22Rv1 (cell line): ENCODE measurements around the gene TFAP2A.

Experiments used
- ZFX ChIP-seq: fragments of 450-650 bp; IDR thresholded peaks from 2 replicates; pipeline ENCODE4 v1.6.1; 2017; ENCODE audit warnings: antibody characterized with exemption, borderline replicate concordance
- TF ChIP-seq, protein P1 (sequence below): fragments of 450-650 bp; IDR thresholded peaks from 2 replicates; pipeline ENCODE4 v1.5.1; 2017; ENCODE audit warnings: mild to moderate bottlenecking

DNA sequence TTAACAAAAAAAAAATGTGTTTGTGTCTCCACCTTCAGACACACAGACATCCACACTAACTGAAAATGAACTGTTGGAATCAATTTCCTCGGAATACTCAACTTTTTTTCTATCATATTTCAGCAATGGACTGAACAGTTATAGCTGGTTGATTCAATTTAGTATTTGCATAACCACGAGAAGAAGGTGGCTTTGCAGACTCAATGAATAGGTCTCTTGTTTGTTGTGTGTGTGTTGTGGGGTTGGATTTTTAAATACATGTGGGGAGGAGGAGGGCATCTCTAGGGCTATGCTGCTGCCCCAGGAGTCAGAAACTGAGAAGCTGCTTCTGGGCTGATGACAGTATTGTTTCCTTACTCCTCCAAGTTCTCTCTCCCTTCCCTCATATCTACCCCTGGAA, 28.7 kb downstream of the TFAP2A start:
- TF ChIP-seq, protein P1, sequence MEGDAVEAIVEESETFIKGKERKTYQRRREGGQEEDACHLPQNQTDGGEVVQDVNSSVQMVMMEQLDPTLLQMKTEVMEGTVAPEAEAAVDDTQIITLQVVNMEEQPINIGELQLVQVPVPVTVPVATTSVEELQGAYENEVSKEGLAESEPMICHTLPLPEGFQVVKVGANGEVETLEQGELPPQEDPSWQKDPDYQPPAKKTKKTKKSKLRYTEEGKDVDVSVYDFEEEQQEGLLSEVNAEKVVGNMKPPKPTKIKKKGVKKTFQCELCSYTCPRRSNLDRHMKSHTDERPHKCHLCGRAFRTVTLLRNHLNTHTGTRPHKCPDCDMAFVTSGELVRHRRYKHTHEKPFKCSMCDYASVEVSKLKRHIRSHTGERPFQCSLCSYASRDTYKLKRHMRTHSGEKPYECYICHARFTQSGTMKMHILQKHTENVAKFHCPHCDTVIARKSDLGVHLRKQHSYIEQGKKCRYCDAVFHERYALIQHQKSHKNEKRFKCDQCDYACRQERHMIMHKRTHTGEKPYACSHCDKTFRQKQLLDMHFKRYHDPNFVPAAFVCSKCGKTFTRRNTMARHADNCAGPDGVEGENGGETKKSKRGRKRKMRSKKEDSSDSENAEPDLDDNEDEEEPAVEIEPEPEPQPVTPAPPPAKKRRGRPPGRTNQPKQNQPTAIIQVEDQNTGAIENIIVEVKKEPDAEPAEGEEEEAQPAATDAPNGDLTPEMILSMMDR: no peak
- no peak for TF ChIP-seq ZFX
